Endothelial cell of umbilical vein (primary cell): ENCODE results near the gene AP2A2. TPM values are rescaled to one million over a fixed set of nuclear protein-coding genes. Genes with fewer than 3 reads are reported as not detected.

Experiments used
- BruUV-seq: library from RNA; stranded (reverse); fragments of 400-500 nt; replicated peaks from 2 replicates; lab custom pipeline; 2021; lab: Mats Ljungman, UMichigan
- CTCF ChIA-PET: fragments of 300-600, 350-600 bp; sonication (Branson Sonifier 250); formaldehyde crosslinking; loops from one replicate; lab custom pipeline; 2021; ENCODE audit warnings: antibody characterized with exemption, inconsistent platforms; lab: Charles Lee
- POLR2A ChIA-PET: fragments of 300-600, 350-600 bp; sonication (Branson Sonifier 250); formaldehyde crosslinking; loops from one replicate; lab custom pipeline; 2021; ENCODE audit warnings: antibody characterized with exemption, inconsistent platforms; lab: Charles Lee
- DNase-seq: peaks from one replicate; pipeline ENCODE4 v3.0.0-alpha.2; 2011; ENCODE audit warnings: low read depth, low spot score
- FAIRE-seq: peaks from 2 replicates; lab custom pipeline; 2011; peaks lifted over from hg19 to GRCh38; lab: Jason Lieb, UNC
- H2AFZ ChIP-seq: 2 replicates; pipeline ENCODE4 v1.6.0; 2012; ENCODE audit warnings: low read depth, low read length, control low read depth, inconsistent platforms
- H3K27ac ChIP-seq: 2 replicates; pipeline ENCODE4 v1.5.1; 2011; ENCODE audit warnings: low read depth, mild to moderate bottlenecking, control low read depth, low read length, moderate library complexity; ENCODE audit not compliant: insufficient read depth
- H3K27me3 ChIP-seq, 2 experiments: 2 replicates each; pipeline versions ENCODE4 v1.6.0 to v1.6.1; 2011; ENCODE audit warnings: low read length in 2 of 2, mixed read lengths in 1 of 2; ENCODE audit not compliant: control insufficient read depth in 2 of 2, insufficient read depth in 2 of 2
- H3K36me3 ChIP-seq, 2 experiments: 2 replicates in 1 of 2; 3 replicates in 1 of 2; pipeline ENCODE4 v1.5.1; 2011; ENCODE audit warnings: low read length in 2 of 2, mild to moderate bottlenecking in 1 of 2, moderate library complexity in 1 of 2; ENCODE audit not compliant: control insufficient read depth in 2 of 2, insufficient read depth in 2 of 2; ENCODE audit errors: extremely low read depth in 1 of 2
- H3K4me1 ChIP-seq: 3 replicates; pipeline ENCODE4 v1.5.1; 2011; ENCODE audit warnings: mild to moderate bottlenecking, low read length; ENCODE audit not compliant: control insufficient read depth, insufficient read depth; ENCODE audit errors: extremely low read depth
- H3K4me2 ChIP-seq: 2 replicates; pipeline ENCODE4 v1.6.1; 2011; ENCODE audit warnings: low read length, control low read depth, mixed read lengths; ENCODE audit not compliant: insufficient read depth
- H3K4me3 ChIP-seq, 3 experiments: fragments of 200-600 bp in 1 of 3; sonication (generic), shearing (Covaris generic) in 1 of 3; replicated peaks in 1 of 3; 2 replicates each; pipeline ENCODE4 v1.5.1; 2011 to 2016; ENCODE audit warnings: control low read depth in 3 of 3, low read length in 3 of 3, mild to moderate bottlenecking in 2 of 3, inconsistent platforms in 1 of 3, low read depth in 1 of 3, moderate library complexity in 1 of 3; ENCODE audit not compliant: insufficient read depth in 1 of 3
- H3K79me2 ChIP-seq: 2 replicates; pipeline ENCODE4 v1.6.0; 2012; ENCODE audit warnings: low read length, inconsistent platforms; ENCODE audit not compliant: control insufficient read depth, insufficient read depth
- H3K9ac ChIP-seq: replicated peaks from 2 replicates; pipeline ENCODE3; 2011; ENCODE audit warnings: low read length, control low read depth; ENCODE audit not compliant: insufficient read depth; ENCODE audit errors: extremely low read depth
- H3K9me1 ChIP-seq: replicated peaks from 3 replicates; pipeline ENCODE4 v1.6.0; 2011; ENCODE audit warnings: mild to moderate bottlenecking, low read length; ENCODE audit not compliant: control insufficient read depth, insufficient read depth; ENCODE audit errors: extremely low read depth
- H3K9me3 ChIP-seq: replicated peaks from 2 replicates; pipeline ENCODE4 v1.5.1; 2012; ENCODE audit warnings: low read length, inconsistent platforms; ENCODE audit not compliant: control insufficient read depth, insufficient read depth
- H4K20me1 ChIP-seq: replicated peaks from 2 replicates; pipeline ENCODE3; 2011; ENCODE audit warnings: mild to moderate bottlenecking, low read length; ENCODE audit not compliant: control insufficient read depth, insufficient read depth; ENCODE audit errors: extremely low read depth
- CTCF ChIP-seq, 2 donors: IDR thresholded peaks; 1 replicate in 1 of 2; 2 replicates in 1 of 2; pipeline ENCODE4 v1.5.1; 2011; ENCODE audit warnings: low read length in 2 of 2, mild to moderate bottlenecking in 2 of 2, moderate library complexity in 2 of 2, control low read depth in 1 of 2, inconsistent platforms in 1 of 2, low read depth in 1 of 2; ENCODE audit not compliant: insufficient read depth in 1 of 2; ENCODE audit errors: extremely low read depth in 1 of 2
- EZH2 ChIP-seq: IDR thresholded peaks from 2 replicates; pipeline ENCODE4 v1.6.1; 2012; ENCODE audit warnings: borderline replicate concordance, low read depth, mild to moderate bottlenecking, moderate library complexity, low read length, inconsistent platforms; ENCODE audit not compliant: severe bottlenecking
- FOS ChIP-seq: IDR thresholded peaks from 2 replicates; pipeline ENCODE4 v1.6.1; 2011; ENCODE audit warnings: mild to moderate bottlenecking, low read length, moderate library complexity, borderline replicate concordance; ENCODE audit not compliant: insufficient read depth
- GATA2 ChIP-seq: IDR thresholded peaks from 2 replicates; pipeline ENCODE4 v1.7.0; 2011; ENCODE audit warnings: low read depth, mild to moderate bottlenecking, moderate library complexity, mixed read lengths, low read length; ENCODE audit not compliant: insufficient read length, insufficient read depth
- JUN ChIP-seq: IDR thresholded peaks from 2 replicates; pipeline ENCODE4 v1.6.1; 2011; ENCODE audit warnings: borderline replicate concordance, low read depth; ENCODE audit not compliant: insufficient read length, insufficient read depth
- MAX ChIP-seq: IDR thresholded peaks from 2 replicates; pipeline ENCODE4 v1.6.1; 2011; ENCODE audit not compliant: insufficient read depth, insufficient read length
- MYC ChIP-seq: IDR thresholded peaks from one replicate; pipeline ENCODE4 v1.6.1; 2011; ENCODE audit warnings: mild to moderate bottlenecking, low read depth, low read length
- POLR2A ChIP-seq: IDR thresholded peaks from 2 replicates; pipeline ENCODE4 v1.6.1; 2012; ENCODE audit warnings: low read depth, mild to moderate bottlenecking, control low read depth, low read length
- POLR2AphosphoS5 ChIP-seq: IDR thresholded peaks from 2 replicates; pipeline ENCODE4 v1.6.1; 2012; ENCODE audit warnings: low read depth, mild to moderate bottlenecking, control low read depth, low read length, moderate library complexity; ENCODE audit not compliant: insufficient read depth
- dilution Hi-C: fragments of 300-500 bp; cut with MboI; formaldehyde crosslinking; loops from one replicate; pipeline ENCODE4 v1.15.0; 2019; ENCODE audit warnings: low sequenced_read_pairs; ENCODE audit not compliant: extremely low pct_ligation_motif_present
- intact Hi-C: fragments of 100-400 bp; cut with micrococcal nuclease; formaldehyde crosslinking; loops from one replicate; pipeline ENCODE4 v1.10.0; 2022
- polyA plus RNA-seq, 4 experiments: library from polyadenylated mRNA; depleted of rRNA in 3 of 4; stranded (reverse) in 3 of 4; unstranded in 1 of 4; fragments of >200 nt; gene quantifications; 2 replicates each; pipeline versions ENCODE4 v1.2.1 to v1.2.3, GENCODE V29; 2011 to 2012; ENCODE audit warnings: missing spikeins in 1 of 4
- total RNA-seq: library from RNA; stranded (reverse); gene quantifications from 2 replicates; pipeline ENCODE4 v1.2.3, GENCODE V29; 2021

AP2A2 gene
- total and polyA plus RNA-seq, 2 donors (not counting 3 experiments of a cell fraction or from before 2014, with no cell fraction given), result 89.5 to 92.6 TPM

GRCh38 chr11:1005928-1006327, 80.3 kb downstream of the AP2A2 start:
- Histone ChIP-seq H3K9ac (no peak overlapping the region), H3K9me3 (no peaks in the 10 kb centered on the region), H4K20me1 (no peaks in the 10 kb centered on the region), H3K79me2 (no peaks in the 10 kb centered on the region), H2AFZ (no peak overlapping the region), H3K27ac (no peak overlapping the region), H3K36me3 (peaks cover 7 to 53% of the 10 kb centered on the region in 2 experiments), H3K4me3 (no peak overlapping the region), H3K4me1 (no peaks in the 10 kb centered on the region), H3K9me1 (no peaks in the 10 kb centered on the region), H3K27me3 (no peaks in the 10 kb centered on the region), H3K4me2 (no peak overlapping the region)
- POLR2A ChIA-PET, result no interaction called here
- TF ChIP-seq POLR2AphosphoS5, result no peak
- no peak for TF ChIP-seq GATA2
- TF ChIP-seq MAX, result no peak
- TF ChIP-seq MYC, result no peak
- no peak for TF ChIP-seq JUN
- TF ChIP-seq CTCF (IDR thresholded peaks at IDR 0.05; ENCODE audit: extremely low read depth in 1 of 2, insufficient read depth in 1 of 2, low read depth in 1 of 2, low read length in 2 of 2), result no peak
- no peak for TF ChIP-seq EZH2
- TF ChIP-seq FOS, result no peak
- TF ChIP-seq POLR2A, result no peak
- intact Hi-C loops (no loop called here), dilution Hi-C loops (no loop called here)
- CTCF ChIA-PET, result no interaction called here
- no TSS peak for BruUV-seq
- DNase-seq (no peak), FAIRE-seq (no peak)
